Fibroblast of skin of left quadriceps (primary cell): ENCODE measurements around the gene DUXA.
"Not testable (repeated sequence)": the region's sequence is repeated elsewhere in the genome, so short reads cannot be mapped to it uniquely, and the experiment has no call there.

Source experiments
- DNase-seq, 2 experiments: peaks; one replicate each; pipeline ENCODE4 v3.0.0-alpha.2; 2013; ENCODE audit warnings: low read depth in 2 of 2

The DUXA gene

GRCh38 chr19:57167385-57167784 lies at the start of gene DUXA:
TSS of gene DUXA (minus strand) at chr19:57167485. CDS start at chr19:57167443, 42 bp downstream.
- no peak for DNase-seq

GRCh38 chr19:57212109-57212508 lies 44.8 kb upstream of the DUXA start:
- DNase-seq = no peak

DNA sequence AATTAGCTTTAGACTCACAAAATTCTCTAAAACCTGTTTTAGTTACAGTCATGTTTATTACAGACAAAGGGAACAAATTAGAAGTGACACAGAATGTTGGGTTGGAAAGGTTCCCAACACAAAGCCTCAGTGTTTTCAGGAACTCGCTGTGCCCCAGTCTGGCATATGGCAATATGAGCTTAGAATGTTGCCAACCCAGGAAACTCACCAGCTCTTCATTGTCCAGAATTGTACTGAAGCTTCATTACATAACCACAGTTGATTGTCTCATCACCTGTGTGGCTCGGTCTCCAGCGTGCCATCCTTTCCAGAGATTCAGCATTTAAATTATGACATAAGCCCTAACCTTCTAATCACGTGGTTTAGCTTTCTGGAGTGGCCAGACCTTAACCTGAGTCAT lies 43.1 kb upstream of the DUXA start:
- DNase-seq = no peak

- DNase-seq = no peak
Observed at GRCh38 chr19:57202160-57202559, 34.9 kb upstream of the DUXA start.

DNA sequence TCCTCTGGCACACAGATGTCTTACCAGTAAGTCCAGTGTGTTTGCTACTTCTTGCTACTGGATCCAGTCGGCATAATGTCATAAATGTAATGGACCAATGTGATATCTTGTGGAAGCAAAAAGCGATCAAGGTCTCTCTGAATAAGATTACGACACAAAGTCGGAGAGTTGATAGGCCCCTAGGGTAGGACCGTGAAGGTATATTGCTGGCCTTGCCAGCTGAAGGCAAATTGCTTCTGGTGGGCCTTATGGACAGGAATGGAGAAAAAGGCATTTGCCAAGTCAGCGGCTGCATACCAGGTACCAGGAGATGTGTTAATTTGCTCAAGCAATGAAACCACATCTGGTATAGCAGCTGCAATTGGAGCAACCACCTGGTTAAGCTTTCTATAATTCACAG lies 30.6 kb upstream of the DUXA start:
- not testable (repeated sequence) for DNase-seq

- no peak for DNase-seq
Observed at GRCh38 chr19:57192993-57193392, 25.7 kb upstream of the DUXA start.

GRCh38 chr19:57192077-57192420 lies 24.8 kb upstream of the DUXA start:
- DNase-seq = no peak

DNA sequence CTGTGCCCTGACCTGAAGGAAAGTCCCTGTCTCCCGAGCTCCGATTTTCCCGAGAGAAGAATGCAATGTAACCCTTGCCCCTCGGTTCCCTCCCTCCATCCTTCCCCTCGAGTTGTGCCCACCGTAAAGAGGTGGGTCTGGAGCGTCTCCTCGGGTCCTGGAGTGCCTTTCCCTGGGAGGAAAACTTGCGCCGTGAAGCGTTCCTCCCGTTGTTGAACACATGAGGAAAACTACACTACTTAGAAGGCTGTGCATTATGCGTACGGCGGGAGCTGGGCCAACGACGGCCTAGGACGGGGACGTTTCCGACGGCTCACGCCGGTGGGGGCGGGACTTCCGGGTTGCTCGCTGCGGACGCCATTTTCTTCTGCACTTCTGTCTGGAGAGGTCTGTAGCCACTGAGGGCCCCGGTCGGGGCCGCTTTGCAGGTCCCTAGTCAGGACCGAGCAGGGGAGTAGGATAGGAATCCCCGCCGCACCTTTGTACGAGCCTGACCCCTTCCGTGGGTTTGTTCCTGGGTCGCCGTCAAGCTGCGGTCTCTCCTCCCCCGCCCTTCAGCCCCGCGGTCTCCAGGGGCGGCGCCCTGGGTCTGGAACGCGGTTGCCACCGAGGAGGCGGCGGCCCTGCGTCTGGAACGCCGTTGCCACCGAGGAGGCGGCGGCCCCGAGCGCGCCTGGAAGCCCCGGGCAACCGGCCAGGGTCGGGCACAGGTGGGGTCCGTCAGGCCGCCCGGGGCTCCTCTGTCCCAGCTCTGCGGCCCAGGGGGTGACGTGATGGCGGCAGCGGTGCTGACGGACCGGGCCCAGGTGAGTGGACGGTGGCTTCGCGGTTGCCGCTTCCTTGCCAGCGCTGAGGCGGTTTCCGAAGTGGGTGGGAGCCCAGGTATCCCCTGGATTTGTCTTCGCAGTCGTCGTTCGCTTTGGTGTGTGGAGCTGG lies 24.1 kb upstream of the DUXA start, which contains the start of gene ZNF264:
Gene ZNF264 (plus strand): TSS at position 360 of the 936 bp plus-strand sequence. CDS start 414 bp downstream, at position 774.
- DNase-seq = peak; percentile 65 to 70

DNA sequence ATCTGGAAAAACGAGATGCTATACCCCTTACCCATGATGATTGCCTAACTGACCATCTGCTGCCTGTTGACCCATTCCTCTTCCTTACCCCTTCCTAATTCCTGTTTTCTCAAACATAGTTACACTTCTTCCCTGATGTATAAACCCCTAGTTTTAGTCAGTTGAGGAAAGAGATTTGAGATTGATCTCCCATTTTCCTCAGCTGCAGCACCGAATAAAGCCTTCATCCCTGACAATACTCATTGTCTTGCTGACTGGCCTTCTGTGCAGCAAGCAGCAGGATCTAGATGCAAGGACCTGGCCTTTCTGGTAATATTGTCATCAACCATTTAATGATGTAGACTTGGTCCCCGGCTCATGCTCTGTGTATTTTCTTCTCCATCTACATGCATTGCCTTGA lies 23.0 kb upstream of the DUXA start:
- DNase-seq = no peak

GRCh38 chr19:57171551-57172081 lies 4.3 kb upstream of the DUXA start:
- DNase-seq = peak in 1 of 2 experiments; percentile 1

GRCh38 chr19:57165846-57166245 lies 1.4 kb downstream of the DUXA start:
- DNase-seq = no peak

GRCh38 chr19:57161985-57162539 lies 5.2 kb downstream of the DUXA start:
- DNase-seq = no peak

GRCh38 chr19:57152921-57153320 lies 14.4 kb downstream of the DUXA start:
- DNase-seq = no peak

GRCh38 chr19:57141699-57142098 lies 25.6 kb downstream of the DUXA start:
- DNase-seq = no peak

- DNase-seq = no peak
Observed at GRCh38 chr19:57135797-57136196, 31.5 kb downstream of the DUXA start.

GRCh38 chr19:57127403-57127802 lies 39.9 kb downstream of the DUXA start:
- DNase-seq = not testable (repeated sequence)

- DNase-seq = no peak
Observed at GRCh38 chr19:57123882-57124281, 43.4 kb downstream of the DUXA start.

DNA sequence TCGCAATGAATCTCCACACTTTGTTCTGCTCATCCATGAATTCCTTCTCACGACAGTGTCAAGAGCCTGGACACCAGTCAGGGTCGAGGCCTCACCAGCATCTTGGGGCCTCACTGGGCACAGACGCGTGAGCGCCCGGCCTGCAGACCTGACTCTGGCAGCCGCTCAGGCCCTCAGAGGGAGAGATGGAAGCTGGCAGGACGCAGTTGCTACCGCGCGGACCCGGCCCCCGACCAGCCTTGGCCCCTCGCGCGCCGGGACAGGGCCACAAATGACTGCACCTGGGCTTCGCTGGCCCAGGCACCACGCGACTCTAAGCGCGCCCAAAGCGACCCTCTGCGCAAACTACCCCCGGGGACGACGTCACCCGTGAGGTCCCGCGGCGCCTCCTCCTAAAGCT lies 48.4 kb downstream of the DUXA start:
- no peak for DNase-seq

DNA sequence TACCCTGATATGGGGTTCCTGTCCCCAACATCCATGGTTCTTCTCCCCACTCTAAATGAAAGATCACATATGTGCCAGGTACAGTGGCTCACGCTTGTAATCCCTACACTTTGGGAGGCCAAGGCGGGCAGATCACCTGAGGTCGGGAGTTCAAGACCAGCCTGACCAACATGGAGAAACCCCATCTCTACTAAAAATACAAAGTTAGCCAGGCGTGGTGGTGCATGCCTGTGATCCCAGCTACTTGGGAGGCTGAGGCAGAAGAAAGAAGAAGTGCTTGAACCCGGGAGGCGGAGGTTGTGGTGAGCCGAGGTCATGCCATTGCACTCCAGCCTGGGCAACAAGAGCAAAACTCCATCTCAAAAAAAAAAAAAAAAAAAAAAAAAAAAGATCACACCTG lies 53.8 kb downstream of the DUXA start:
- not testable (repeated sequence) for DNase-seq

DNA sequence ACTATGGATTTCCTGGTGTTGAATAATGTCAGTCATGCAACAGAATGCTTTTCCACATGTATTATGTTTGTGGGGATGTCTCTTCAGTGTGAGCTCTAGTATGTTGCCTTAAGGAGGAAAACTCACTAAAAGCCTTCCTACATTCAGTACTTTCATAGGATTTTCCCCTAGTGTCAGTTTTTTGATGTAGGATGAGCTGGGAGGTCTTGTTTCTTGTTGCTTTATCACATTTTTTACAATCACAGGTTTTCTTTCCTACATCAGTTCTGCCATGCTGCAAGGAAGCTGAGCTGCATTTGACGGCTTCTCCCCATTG lies 56.0 kb downstream of the DUXA start:
- DNase-seq = no peak

GRCh38 chr19:57110592-57111328 lies 56.5 kb downstream of the DUXA start:
- DNase-seq = no peak

DNA sequence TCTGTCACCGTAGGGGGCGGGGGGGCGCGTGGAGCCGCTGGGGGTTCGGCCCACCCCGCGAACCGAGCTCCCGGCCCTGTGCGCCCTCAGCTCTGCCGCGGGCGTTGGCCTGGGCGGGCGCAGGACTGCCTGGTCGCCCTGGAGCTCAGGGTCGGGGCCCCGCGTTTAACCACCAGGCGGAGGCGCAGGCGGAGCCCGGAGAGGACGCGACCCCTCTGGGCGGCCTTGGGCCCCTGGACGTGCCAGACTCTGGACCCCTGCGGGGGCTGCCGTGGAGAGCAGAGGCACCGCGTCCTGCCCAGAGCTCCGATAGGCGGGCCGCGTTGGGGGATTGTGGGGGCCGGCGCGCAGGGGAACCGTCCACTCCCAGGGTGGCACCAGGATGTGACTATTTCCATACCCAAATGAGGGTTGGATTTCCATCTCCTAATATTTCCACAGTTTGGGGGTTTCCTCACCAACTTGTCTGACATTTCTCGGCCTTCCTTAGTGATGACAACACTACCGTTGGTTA lies 60.5 kb downstream of the DUXA start:
- DNase-seq = no peak
